ENCODE data around the gene ARHGEF17.

- TF ChIP-seq POLR2A (IDR thresholded peaks at IDR 0.05) (no peak), CTCF (IDR thresholded peaks at IDR 0.05) (no peak), EP300 (IDR thresholded peaks at IDR 0.05) (no peak), POLR2AphosphoS5 (IDR thresholded peaks at IDR 0.05) (no peak)
These were observed 20.5 kb upstream of the ARHGEF17 start for GRCh38 chr11:73287400-73288101.

Measured in stomach (tissue), 4 donors.